Panc1 (cell line): Measurements from ENCODE around the gene HINT3. TPM values are rescaled to one million over a fixed set of nuclear protein-coding genes. Genes with fewer than 3 reads are reported as not detected.

Experiments used
- ATAC-seq: fragments of 200-7000 bp; cut with Tn5 transposase; 2 replicates; pipeline ENCODE4 v1.9.1; 2020; ENCODE audit warnings: mild to moderate bottlenecking, moderate library complexity
- BruUV-seq: library from RNA; stranded (reverse); fragments of 400-500 nt; replicated peaks from 2 replicates; lab custom pipeline; 2021; lab: Mats Ljungman, UMichigan
- CTCF ChIA-PET: fragments of 300-600 bp; sonication (Branson Sonifier 250); formaldehyde crosslinking; loops from one replicate; lab custom pipeline; 2022; ENCODE audit warnings: antibody characterized with exemption; lab: Charles Lee
- POLR2A ChIA-PET: fragments of 300-600 bp; sonication (Branson Sonifier 250); formaldehyde crosslinking; loops from one replicate; lab custom pipeline; 2022; ENCODE audit warnings: antibody characterized with exemption; lab: Charles Lee
- DNase-seq: peaks from one replicate; pipeline ENCODE4 v3.0.0-alpha.2; 2010; ENCODE audit warnings: low read depth, low spot score
- H3K27ac ChIP-seq: 2 replicates; pipeline ENCODE4 v1.5.1; 2011; ENCODE audit warnings: mild to moderate bottlenecking, low read length, inconsistent platforms
- H3K27me3 ChIP-seq: fragments of 200-500 bp; sonication (Bioruptor generic); 2 replicates; pipeline ENCODE4 v1.6.0; 2014; ENCODE audit warnings: low read length, inconsistent platforms; ENCODE audit not compliant: control insufficient read depth, insufficient read depth
- H3K36me3 ChIP-seq: fragments of 200-500 bp; sonication (Bioruptor generic); 2 replicates; pipeline ENCODE4 v1.5.1; 2014; ENCODE audit warnings: inconsistent platforms, mild to moderate bottlenecking, low read length, moderate library complexity; ENCODE audit not compliant: control insufficient read depth, insufficient read depth
- H3K4me1 ChIP-seq: 2 replicates; pipeline ENCODE4 v1.5.1; 2011; ENCODE audit warnings: inconsistent platforms, mild to moderate bottlenecking, low read length, moderate library complexity; ENCODE audit not compliant: control insufficient read depth, insufficient read depth
- H3K4me3 ChIP-seq, 2 experiments: 2 replicates each; pipeline ENCODE4 v1.5.1; 2011 to 2012; ENCODE audit warnings: low read depth in 2 of 2, low read length in 2 of 2, mild to moderate bottlenecking in 2 of 2, inconsistent platforms in 1 of 2, moderate library complexity in 1 of 2
- H3K9me3 ChIP-seq: fragments of 200-500 bp; sonication (Bioruptor generic); 2 replicates; pipeline ENCODE4 v1.5.1; 2014; ENCODE audit warnings: low read depth, mild to moderate bottlenecking, inconsistent platforms, low read length, moderate library complexity; ENCODE audit not compliant: control insufficient read depth, insufficient read depth
- POLR2AphosphoS5 ChIP-seq: IDR thresholded peaks from 2 replicates; pipeline ENCODE4 v1.6.1; 2012; ENCODE audit warnings: mild to moderate bottlenecking, low read depth, low read length, moderate library complexity
- SIN3A ChIP-seq: IDR thresholded peaks from 2 replicates; pipeline ENCODE4 v1.6.1; 2012; ENCODE audit warnings: low read depth, mild to moderate bottlenecking, low read length, moderate library complexity, borderline replicate concordance; ENCODE audit not compliant: insufficient read depth
- TCF7L2 ChIP-seq: IDR thresholded peaks from 2 replicates; pipeline ENCODE4 v1.6.1; 2011; ENCODE audit warnings: mild to moderate bottlenecking, low read depth, low read length, inconsistent platforms
- in situ Hi-C: cut with HindIII; loops from 2 replicates; pipeline ENCODE4 v1.10.0; 2016; ENCODE audit warnings: low sequenced_read_pairs, low pct_unique_long_range_greater_than_20kb
- intact Hi-C: fragments of 100-400 bp; cut with micrococcal nuclease; formaldehyde crosslinking; loops from one replicate; pipeline ENCODE4 v1.10.0; 2022; ENCODE audit not compliant: unreplicated experiment
- total RNA-seq: library from RNA; stranded (reverse); gene quantifications from one replicate; pipeline ENCODE4 v1.2.1, GENCODE V29; 2021; ENCODE audit not compliant: unreplicated experiment
- TF ChIP-seq, protein P1 (sequence below), 2 experiments: IDR thresholded peaks; 2 replicates each; pipeline ENCODE4 v1.6.1; 2011 to 2012; ENCODE audit warnings: low read depth in 2 of 2, control low read depth in 1 of 2, low read length in 1 of 2, mild to moderate bottlenecking in 1 of 2, moderate library complexity in 1 of 2; ENCODE audit not compliant: insufficient read depth in 1 of 2
- TF ChIP-seq, protein P2 (sequence below): fragments of 450-650 bp; IDR thresholded peaks from 2 replicates; pipeline ENCODE4 v1.5.1; 2017; ENCODE audit warnings: mild to moderate bottlenecking

The HINT3 gene
- total RNA-seq, 1 experiment from 2014 or later, result 11.5 TPM

DNA sequence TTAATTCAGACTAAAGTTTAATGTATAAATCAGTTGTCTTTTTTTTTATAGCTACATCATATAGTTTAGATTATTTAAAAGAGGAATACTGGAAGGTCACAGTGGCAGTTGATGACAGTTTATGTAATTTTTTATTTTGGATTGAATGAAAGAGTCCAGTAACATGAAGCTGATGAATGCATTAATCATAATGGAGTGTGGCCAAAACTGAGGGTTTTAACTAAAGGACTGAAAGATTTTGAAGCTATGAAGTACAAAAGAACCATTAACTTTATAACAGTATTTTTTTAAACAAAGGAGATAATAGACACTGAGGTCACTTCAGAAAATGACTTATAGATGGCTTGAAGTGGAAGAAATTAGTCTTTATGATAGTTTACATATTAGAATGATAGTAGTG, 71.0 kb downstream of the HINT3 start:
- DNase-seq (no peak), ATAC-seq (no peak)
- no peaks in the 10 kb centered on the region for H3K4me1 ChIP-seq
- peaks cover 18% of the 10 kb centered on the region for H3K36me3 ChIP-seq
- no peak for TF ChIP-seq TCF7L2
- TF ChIP-seq POLR2AphosphoS5, result no peak
- TF ChIP-seq, protein P1, sequence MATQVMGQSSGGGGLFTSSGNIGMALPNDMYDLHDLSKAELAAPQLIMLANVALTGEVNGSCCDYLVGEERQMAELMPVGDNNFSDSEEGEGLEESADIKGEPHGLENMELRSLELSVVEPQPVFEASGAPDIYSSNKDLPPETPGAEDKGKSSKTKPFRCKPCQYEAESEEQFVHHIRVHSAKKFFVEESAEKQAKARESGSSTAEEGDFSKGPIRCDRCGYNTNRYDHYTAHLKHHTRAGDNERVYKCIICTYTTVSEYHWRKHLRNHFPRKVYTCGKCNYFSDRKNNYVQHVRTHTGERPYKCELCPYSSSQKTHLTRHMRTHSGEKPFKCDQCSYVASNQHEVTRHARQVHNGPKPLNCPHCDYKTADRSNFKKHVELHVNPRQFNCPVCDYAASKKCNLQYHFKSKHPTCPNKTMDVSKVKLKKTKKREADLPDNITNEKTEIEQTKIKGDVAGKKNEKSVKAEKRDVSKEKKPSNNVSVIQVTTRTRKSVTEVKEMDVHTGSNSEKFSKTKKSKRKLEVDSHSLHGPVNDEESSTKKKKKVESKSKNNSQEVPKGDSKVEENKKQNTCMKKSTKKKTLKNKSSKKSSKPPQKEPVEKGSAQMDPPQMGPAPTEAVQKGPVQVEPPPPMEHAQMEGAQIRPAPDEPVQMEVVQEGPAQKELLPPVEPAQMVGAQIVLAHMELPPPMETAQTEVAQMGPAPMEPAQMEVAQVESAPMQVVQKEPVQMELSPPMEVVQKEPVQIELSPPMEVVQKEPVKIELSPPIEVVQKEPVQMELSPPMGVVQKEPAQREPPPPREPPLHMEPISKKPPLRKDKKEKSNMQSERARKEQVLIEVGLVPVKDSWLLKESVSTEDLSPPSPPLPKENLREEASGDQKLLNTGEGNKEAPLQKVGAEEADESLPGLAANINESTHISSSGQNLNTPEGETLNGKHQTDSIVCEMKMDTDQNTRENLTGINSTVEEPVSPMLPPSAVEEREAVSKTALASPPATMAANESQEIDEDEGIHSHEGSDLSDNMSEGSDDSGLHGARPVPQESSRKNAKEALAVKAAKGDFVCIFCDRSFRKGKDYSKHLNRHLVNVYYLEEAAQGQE (IDR thresholded peaks at IDR 0.05; ENCODE audit: insufficient read depth in 1 of 2, low read depth in 2 of 2, low read length in 1 of 2), result no peak
- TF ChIP-seq, protein P2, sequence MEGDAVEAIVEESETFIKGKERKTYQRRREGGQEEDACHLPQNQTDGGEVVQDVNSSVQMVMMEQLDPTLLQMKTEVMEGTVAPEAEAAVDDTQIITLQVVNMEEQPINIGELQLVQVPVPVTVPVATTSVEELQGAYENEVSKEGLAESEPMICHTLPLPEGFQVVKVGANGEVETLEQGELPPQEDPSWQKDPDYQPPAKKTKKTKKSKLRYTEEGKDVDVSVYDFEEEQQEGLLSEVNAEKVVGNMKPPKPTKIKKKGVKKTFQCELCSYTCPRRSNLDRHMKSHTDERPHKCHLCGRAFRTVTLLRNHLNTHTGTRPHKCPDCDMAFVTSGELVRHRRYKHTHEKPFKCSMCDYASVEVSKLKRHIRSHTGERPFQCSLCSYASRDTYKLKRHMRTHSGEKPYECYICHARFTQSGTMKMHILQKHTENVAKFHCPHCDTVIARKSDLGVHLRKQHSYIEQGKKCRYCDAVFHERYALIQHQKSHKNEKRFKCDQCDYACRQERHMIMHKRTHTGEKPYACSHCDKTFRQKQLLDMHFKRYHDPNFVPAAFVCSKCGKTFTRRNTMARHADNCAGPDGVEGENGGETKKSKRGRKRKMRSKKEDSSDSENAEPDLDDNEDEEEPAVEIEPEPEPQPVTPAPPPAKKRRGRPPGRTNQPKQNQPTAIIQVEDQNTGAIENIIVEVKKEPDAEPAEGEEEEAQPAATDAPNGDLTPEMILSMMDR, result no peak
- TF ChIP-seq SIN3A, result no peak
- no peak overlapping the region for H3K27ac ChIP-seq
- H3K27me3 ChIP-seq, result no peaks in the 10 kb centered on the region
- POLR2A ChIA-PET, result no interaction called here
- no peak overlapping the region for H3K4me3 ChIP-seq
- in situ Hi-C loops, result no loop called here
- BruUV-seq, result no TSS peak
- no peaks in the 10 kb centered on the region for H3K9me3 ChIP-seq
- intact Hi-C loops, result no loop called here
- CTCF ChIA-PET, result no interaction called here

Other genes starting within 250 kb of the HINT3 start
- not detected for gene HEY2, start 207.1 kb upstream of the HINT3 start, total RNA-seq
- 37.3 TPM for gene NCOA7, start 165.8 kb upstream of the HINT3 start, total RNA-seq
- 34.3 TPM for gene TRMT11, start 29.8 kb downstream of the HINT3 start, total RNA-seq